ENCODE results near the gene IDS.

Gene IDS

DNA sequence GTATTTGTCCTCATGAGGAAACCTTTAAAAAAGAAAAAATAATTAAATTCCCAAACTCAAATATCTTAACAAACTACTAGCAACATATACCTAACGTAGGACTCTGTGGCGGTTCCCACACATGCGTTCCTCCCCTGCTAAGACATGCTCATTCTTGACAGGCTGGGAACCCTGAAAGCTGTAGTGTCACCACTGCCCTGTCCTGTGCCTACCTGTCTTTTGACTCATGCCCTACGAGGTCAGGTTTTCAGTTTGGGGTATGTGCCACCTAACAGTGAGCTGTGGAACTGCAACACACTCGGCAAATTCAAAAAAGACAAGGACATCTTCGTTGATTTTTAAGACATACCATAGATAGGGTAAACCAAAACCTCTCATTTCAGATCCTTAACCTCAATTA, 17.8 kb downstream of the IDS start:
- peaks cover 5% of the 10 kb centered on the region; the same call in 1 of the 2 replicates for H3K4me1 ChIP-seq
- peaks cover 77% of the 10 kb centered on the region for H3K36me3 ChIP-seq
- no peak for TF ChIP-seq Cebpa-rat (IDR thresholded peaks at IDR 0.05)
- H3K27me3 ChIP-seq = no peaks in the 10 kb centered on the region
- 0 out of 2 replicates have a peak, but pooled peaks cover 11% of the 10 kb centered on the region for H4K20me1 ChIP-seq
- H3K4me3 ChIP-seq = no peak overlapping the region
- no peak overlapping the region for H3K4me2 ChIP-seq
- no peak overlapping the region for H3K9ac ChIP-seq
- H3K27ac ChIP-seq = no peak overlapping the region
- no peaks in the 10 kb centered on the region for H3K9me3 ChIP-seq

DNA sequence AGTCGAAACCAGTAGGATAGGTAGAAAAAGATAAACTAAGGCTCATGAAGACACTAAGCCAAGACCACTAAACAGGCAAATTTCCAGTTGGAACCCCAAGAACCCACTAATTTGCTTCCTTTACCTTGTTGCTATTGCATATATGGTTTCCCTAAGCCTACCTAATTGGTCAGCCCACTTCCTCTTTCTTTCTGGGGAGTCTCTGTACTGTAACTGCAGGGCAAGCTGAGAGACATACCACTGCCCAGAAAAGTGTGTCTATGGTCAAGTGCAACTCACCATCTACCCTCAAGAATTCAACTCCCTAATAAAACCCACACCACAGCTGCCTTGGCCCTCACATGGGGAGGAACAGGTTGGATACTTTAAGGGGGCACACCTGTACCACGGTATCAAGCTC, 28.6 kb downstream of the IDS start:
- no peak overlapping the region for H3K4me2 ChIP-seq
- no peaks in the 10 kb centered on the region for H3K27me3 ChIP-seq
- no peak for TF ChIP-seq Cebpa-rat (IDR thresholded peaks at IDR 0.05)
- no peaks in the 10 kb centered on the region for H3K4me1 ChIP-seq
- no peaks in the 10 kb centered on the region for H3K9me3 ChIP-seq
- H3K27ac ChIP-seq = no peak overlapping the region
- H3K36me3 ChIP-seq = peaks cover 12% of the 10 kb centered on the region
- no peak overlapping the region for H3K4me3 ChIP-seq
- no peaks in the 10 kb centered on the region for H4K20me1 ChIP-seq
- H3K9ac ChIP-seq = no peak overlapping the region

DNA sequence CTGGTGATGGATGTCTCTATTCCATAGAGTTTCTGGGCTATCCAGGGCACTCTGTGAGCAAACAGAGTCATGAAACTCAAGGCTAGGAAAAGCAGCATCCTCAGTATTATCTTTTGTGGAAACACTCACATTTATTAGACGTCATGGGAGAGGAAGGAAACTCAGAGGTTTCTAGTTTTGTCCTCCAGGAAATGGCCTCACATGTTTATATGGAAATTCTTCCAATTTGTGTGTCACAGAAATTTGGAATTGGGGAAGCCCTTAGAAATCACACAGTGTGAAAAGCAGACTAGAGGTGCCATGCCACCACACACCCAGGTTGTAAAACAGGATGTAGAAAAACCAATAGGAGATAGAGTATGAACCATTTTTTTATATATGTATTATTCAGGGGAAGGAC, 31.1 kb downstream of the IDS start:
- H3K9ac ChIP-seq = no peak overlapping the region
- no peak overlapping the region for H3K4me2 ChIP-seq
- H3K4me1 ChIP-seq = no peaks in the 10 kb centered on the region
- no peaks in the 10 kb centered on the region for H3K9me3 ChIP-seq
- H3K27me3 ChIP-seq = no peaks in the 10 kb centered on the region
- H4K20me1 ChIP-seq = no peaks in the 10 kb centered on the region
- H3K27ac ChIP-seq = no peak overlapping the region
- H3K36me3 ChIP-seq = no peaks in the 10 kb centered on the region
- no peak for TF ChIP-seq Cebpa-rat (IDR thresholded peaks at IDR 0.05)
- no peak overlapping the region for H3K4me3 ChIP-seq

DNA sequence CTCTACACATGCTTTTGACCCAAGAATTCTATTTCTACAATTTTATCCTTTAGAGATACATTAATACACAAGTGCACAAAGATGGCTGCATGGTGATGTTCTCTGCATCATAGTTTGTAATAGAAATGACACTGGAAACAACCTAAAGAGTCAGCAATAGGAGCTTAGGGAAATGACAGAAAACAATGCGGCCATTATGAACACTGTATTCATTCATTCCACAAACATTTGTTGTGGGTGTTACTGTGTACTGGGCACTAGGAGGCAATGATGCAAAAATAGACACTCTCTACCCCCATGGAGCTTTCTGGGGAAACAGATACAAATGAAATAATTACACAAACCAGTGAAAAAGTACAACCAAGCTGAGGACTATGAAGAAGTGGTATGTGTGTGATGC, 32.0 kb downstream of the IDS start:
- Histone ChIP-seq H3K4me2 (no peak overlapping the region), H3K4me1 (no peaks in the 10 kb centered on the region), H3K9me3 (no peaks in the 10 kb centered on the region), H3K36me3 (no peaks in the 10 kb centered on the region), H4K20me1 (no peaks in the 10 kb centered on the region), H3K27me3 (no peaks in the 10 kb centered on the region), H3K4me3 (no peak overlapping the region), H3K27ac (no peak overlapping the region), H3K9ac (no peak overlapping the region)
- TF ChIP-seq Cebpa-rat (IDR thresholded peaks at IDR 0.05) = no peak

DNA sequence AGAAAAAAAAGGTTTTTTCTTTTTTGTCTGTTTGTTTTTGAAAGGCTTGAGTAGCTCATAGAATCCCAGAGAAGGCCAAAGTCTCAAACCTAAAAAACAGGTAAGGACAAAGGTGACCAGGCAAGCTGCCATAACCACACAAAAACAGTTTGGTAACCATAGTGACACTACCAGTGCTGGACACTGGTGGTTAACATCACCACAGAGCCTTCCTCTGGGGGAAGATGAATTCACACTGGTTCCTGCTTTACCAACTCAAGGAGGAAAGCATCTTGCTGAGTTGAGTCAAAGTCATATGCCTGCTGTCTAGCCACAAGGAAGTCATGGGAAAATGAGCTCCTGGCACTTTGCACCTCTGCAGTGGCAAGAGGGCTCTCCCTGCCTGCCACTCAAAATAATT, 32.5 kb downstream of the IDS start:
- Histone ChIP-seq H3K9me3 (no peaks in the 10 kb centered on the region), H4K20me1 (no peaks in the 10 kb centered on the region), H3K27me3 (no peaks in the 10 kb centered on the region), H3K9ac (no peak overlapping the region), H3K4me2 (no peak overlapping the region), H3K4me3 (no peak overlapping the region), H3K36me3 (no peaks in the 10 kb centered on the region), H3K4me1 (no peaks in the 10 kb centered on the region), H3K27ac (no peak overlapping the region)
- no peak for TF ChIP-seq Cebpa-rat (IDR thresholded peaks at IDR 0.05)

DNA sequence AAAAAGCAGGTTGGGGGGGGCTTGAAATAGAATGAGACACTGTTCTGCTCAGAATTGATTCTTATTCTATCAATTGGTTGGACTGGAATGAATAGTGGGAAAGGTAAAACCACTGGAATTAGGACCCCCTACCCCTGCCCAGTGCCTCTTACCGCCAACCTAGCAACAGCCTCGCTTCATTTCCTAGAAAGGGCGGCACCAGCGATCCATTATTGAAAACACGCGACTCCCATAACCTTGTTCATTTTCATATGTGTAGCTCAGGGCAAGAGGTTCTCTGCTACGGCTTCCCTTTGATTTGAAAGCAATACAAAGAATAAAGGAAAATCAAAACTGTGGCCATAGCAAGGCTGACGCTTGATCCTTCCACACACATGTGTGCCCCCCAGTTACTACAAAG, 33.7 kb downstream of the IDS start:
- Histone ChIP-seq H3K9ac (no peak overlapping the region), H4K20me1 (no peaks in the 10 kb centered on the region), H3K4me1 (no peaks in the 10 kb centered on the region), H3K9me3 (no peaks in the 10 kb centered on the region), H3K27me3 (no peaks in the 10 kb centered on the region), H3K4me2 (no peak overlapping the region), H3K4me3 (no peak overlapping the region), H3K36me3 (no peaks in the 10 kb centered on the region), H3K27ac (no peak overlapping the region)
- TF ChIP-seq Cebpa-rat (IDR thresholded peaks at IDR 0.05) = no peak

DNA sequence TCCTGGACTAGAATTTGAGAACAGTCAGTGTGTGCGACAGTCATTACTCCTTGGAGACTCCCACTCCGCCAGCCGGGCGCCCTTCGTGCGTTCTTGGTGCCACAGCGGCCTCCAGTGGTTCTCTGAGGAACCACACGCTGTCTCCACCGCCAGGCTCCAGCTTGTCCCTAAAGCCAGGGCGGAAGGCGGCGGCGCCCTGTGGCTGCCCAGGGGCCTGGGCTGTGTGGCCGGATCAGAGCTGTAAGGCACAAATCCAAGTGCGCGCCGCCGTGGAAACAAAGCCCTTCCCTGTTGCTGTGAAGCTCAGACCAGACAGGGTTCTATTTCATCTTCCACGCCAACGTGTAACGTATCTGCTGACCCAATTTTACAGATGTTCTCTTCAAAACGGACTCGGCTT, 34.2 kb downstream of the IDS start:
- TF ChIP-seq Cebpa-rat (IDR thresholded peaks at IDR 0.05) = no peak
- Histone ChIP-seq H3K27me3 (no peaks in the 10 kb centered on the region), H3K4me3 (no peak overlapping the region), H3K27ac (no peak overlapping the region), H3K4me1 (no peaks in the 10 kb centered on the region), H4K20me1 (no peaks in the 10 kb centered on the region), H3K9me3 (no peaks in the 10 kb centered on the region), H3K36me3 (no peaks in the 10 kb centered on the region), H3K9ac (no peak overlapping the region), H3K4me2 (no peak overlapping the region)

DNA sequence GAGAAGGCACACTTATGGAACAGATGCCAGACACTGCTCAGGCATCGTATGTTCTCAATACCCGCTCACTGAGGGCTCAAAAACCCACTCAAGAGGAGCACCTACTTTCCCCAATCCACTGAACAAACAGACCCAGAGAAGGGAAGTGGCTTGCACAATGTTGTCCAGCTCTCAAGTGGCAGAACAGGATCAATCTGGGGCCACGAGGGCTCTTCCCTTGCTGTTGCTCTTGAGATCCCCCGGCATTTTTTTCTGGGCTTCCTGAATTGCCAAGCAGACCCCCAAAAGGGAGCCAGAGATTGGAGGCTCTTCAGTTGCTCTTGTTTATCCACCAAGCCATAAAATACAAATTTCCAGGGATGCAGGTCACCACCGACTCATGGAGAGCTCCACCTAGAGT, 35.7 kb downstream of the IDS start:
- no peaks in the 10 kb centered on the region for H4K20me1 ChIP-seq
- H3K4me2 ChIP-seq = no peak overlapping the region
- no peak for TF ChIP-seq Cebpa-rat (IDR thresholded peaks at IDR 0.05)
- H3K27ac ChIP-seq = no peak overlapping the region
- H3K9ac ChIP-seq = no peak overlapping the region
- no peaks in the 10 kb centered on the region for H3K27me3 ChIP-seq
- H3K9me3 ChIP-seq = no peaks in the 10 kb centered on the region
- H3K4me3 ChIP-seq = no peak overlapping the region
- no peaks in the 10 kb centered on the region for H3K4me1 ChIP-seq
- no peaks in the 10 kb centered on the region for H3K36me3 ChIP-seq

DNA sequence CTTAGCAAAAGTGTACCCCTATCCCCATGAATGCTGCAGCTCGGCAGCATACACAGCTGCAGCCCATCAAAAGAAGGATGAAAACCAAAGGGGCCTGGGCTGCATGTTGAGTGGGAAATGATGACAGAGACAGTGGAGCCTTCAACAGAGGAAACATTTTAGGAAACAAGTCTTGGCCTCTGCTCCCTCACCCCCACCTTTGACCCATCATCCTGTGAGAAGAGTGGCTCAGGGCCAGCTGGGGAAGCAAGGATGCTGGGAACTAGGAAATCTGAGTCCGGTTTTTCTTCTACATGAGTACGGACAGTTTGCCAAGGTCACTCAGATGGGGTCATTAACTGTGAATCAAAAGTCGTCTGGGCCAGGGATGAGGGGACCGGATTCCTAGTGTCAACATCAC, 37.2 kb downstream of the IDS start:
- Histone ChIP-seq H3K4me2 (no peak overlapping the region), H3K4me3 (no peak overlapping the region), H3K27me3 (no peaks in the 10 kb centered on the region), H4K20me1 (no peaks in the 10 kb centered on the region), H3K27ac (no peak overlapping the region), H3K36me3 (no peaks in the 10 kb centered on the region), H3K9me3 (no peaks in the 10 kb centered on the region), H3K9ac (no peak overlapping the region), H3K4me1 (no peaks in the 10 kb centered on the region)
- no peak for TF ChIP-seq Cebpa-rat (IDR thresholded peaks at IDR 0.05)

DNA sequence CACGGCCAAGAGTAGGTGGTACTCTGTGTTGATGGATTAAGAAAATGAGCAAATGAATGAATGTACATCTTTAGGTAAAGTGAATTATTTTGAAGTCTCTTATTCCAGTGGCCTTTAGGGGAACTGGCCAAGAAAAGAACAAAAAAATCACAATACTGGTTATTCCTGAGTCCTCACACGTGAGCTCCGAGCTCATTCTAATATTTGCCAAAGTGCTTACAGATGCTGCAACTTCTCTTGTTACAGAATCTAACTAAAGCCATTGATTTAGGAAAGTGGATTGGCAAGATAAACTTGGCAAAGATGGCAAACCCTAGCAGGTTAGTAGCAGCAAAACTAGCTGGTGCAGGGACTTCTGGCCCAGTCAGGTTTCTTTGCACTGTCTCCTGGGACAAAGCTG, 37.6 kb downstream of the IDS start:
- no peaks in the 10 kb centered on the region for H3K4me1 ChIP-seq
- H4K20me1 ChIP-seq = no peaks in the 10 kb centered on the region
- no peaks in the 10 kb centered on the region for H3K27me3 ChIP-seq
- H3K36me3 ChIP-seq = no peaks in the 10 kb centered on the region
- H3K4me3 ChIP-seq = no peak overlapping the region
- H3K4me2 ChIP-seq = no peak overlapping the region
- no peak overlapping the region for H3K27ac ChIP-seq
- no peaks in the 10 kb centered on the region for H3K9me3 ChIP-seq
- TF ChIP-seq Cebpa-rat (IDR thresholded peaks at IDR 0.05) = no peak
- no peak overlapping the region for H3K9ac ChIP-seq

DNA sequence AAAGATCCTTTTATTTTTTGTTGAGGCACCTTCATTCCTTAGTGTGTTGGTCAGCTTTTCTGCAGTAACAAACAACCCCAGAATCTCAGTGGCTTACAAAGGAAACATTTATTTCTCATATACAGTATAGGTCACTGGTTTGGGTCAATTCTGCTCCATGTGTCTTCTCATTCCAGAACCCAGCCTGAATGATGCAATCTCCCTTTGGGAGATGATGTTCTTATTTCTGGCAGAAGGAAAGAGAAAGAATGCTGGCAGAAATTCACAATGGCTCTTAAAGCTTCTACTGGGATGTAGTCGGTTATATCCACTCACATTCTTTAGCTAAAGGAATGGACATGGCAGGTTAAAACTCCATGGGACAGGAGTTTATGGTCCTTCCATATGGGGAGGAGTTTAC, 42.3 kb downstream of the IDS start:
- Histone ChIP-seq H3K27ac (no peak overlapping the region), H3K4me2 (no peak overlapping the region), H3K9ac (no peak overlapping the region), H4K20me1 (no peaks in the 10 kb centered on the region), H3K4me3 (no peak overlapping the region), H3K4me1 (no peaks in the 10 kb centered on the region), H3K9me3 (no peaks in the 10 kb centered on the region), H3K36me3 (no peaks in the 10 kb centered on the region), H3K27me3 (no peaks in the 10 kb centered on the region)
- TF ChIP-seq Cebpa-rat (IDR thresholded peaks at IDR 0.05) = no peak

Data from BLaER1 (cell line).